ENCODE results near the gene FRMPD4.

The FRMPD4 gene

GRCh38 chrX:12304261-12304660 is 166.0 kb downstream of the FRMPD4 start:
- TF ChIP-seq GATA2 (IDR thresholded peaks at IDR 0.05; ENCODE audit: low read depth, low read length) = no peak
- TF ChIP-seq GATA3 (IDR thresholded peaks at IDR 0.05; ENCODE audit: low read depth, low read length) = no peak

- TF ChIP-seq GATA2 (IDR thresholded peaks at IDR 0.05; ENCODE audit: low read depth, low read length) (no peak), GATA3 (IDR thresholded peaks at IDR 0.05; ENCODE audit: low read depth, low read length) (no peak)
Observed at GRCh38 chrX:12307961-12308360, 169.7 kb downstream of the FRMPD4 start.

- no peak for TF ChIP-seq GATA3 (IDR thresholded peaks at IDR 0.05; ENCODE audit: low read depth, low read length)
- TF ChIP-seq GATA2 (IDR thresholded peaks at IDR 0.05; ENCODE audit: low read depth, low read length) = no peak
Observed at GRCh38 chrX:12308420-12308819, 170.1 kb downstream of the FRMPD4 start.

- TF ChIP-seq GATA2 (IDR thresholded peaks at IDR 0.05; ENCODE audit: low read depth, low read length) (no peak), GATA3 (IDR thresholded peaks at IDR 0.05; ENCODE audit: low read depth, low read length) (no peak)
Observed at GRCh38 chrX:12309040-12309743, 170.9 kb downstream of the FRMPD4 start.

GRCh38 chrX:12309744-12310076 is 171.4 kb downstream of the FRMPD4 start:
- TF ChIP-seq GATA2 (IDR thresholded peaks at IDR 0.05; ENCODE audit: low read depth, low read length) = no peak
- no peak for TF ChIP-seq GATA3 (IDR thresholded peaks at IDR 0.05; ENCODE audit: low read depth, low read length)

- TF ChIP-seq GATA2 (IDR thresholded peaks at IDR 0.05; ENCODE audit: low read depth, low read length) (no peak), GATA3 (IDR thresholded peaks at IDR 0.05; ENCODE audit: low read depth, low read length) (no peak)
Observed at GRCh38 chrX:12314651-12315050, 176.4 kb downstream of the FRMPD4 start.

GRCh38 chrX:12315526-12315925 is 177.3 kb downstream of the FRMPD4 start:
- TF ChIP-seq GATA2 (IDR thresholded peaks at IDR 0.05; ENCODE audit: low read depth, low read length) = no peak
- no peak for TF ChIP-seq GATA3 (IDR thresholded peaks at IDR 0.05; ENCODE audit: low read depth, low read length)

- TF ChIP-seq GATA2 (IDR thresholded peaks at IDR 0.05; ENCODE audit: low read depth, low read length) (no peak), GATA3 (IDR thresholded peaks at IDR 0.05; ENCODE audit: low read depth, low read length) (no peak)
Observed at GRCh38 chrX:12319003-12319519, 180.8 kb downstream of the FRMPD4 start.

GRCh38 chrX:12319992-12320391 is 181.7 kb downstream of the FRMPD4 start:
- TF ChIP-seq GATA3 (IDR thresholded peaks at IDR 0.05; ENCODE audit: low read depth, low read length) = no peak
- TF ChIP-seq GATA2 (IDR thresholded peaks at IDR 0.05; ENCODE audit: low read depth, low read length) = no peak

- TF ChIP-seq GATA3 (IDR thresholded peaks at IDR 0.05; ENCODE audit: low read depth, low read length) (no peak), GATA2 (IDR thresholded peaks at IDR 0.05; ENCODE audit: low read depth, low read length) (no peak)
Observed at GRCh38 chrX:12322031-12322430, 183.8 kb downstream of the FRMPD4 start.

- TF ChIP-seq GATA2 (IDR thresholded peaks at IDR 0.05; ENCODE audit: low read depth, low read length) = no peak
- no peak for TF ChIP-seq GATA3 (IDR thresholded peaks at IDR 0.05; ENCODE audit: low read depth, low read length)
Observed at GRCh38 chrX:12325171-12325570, 186.9 kb downstream of the FRMPD4 start.

GRCh38 chrX:12327836-12328235 is 189.6 kb downstream of the FRMPD4 start:
- no peak for TF ChIP-seq GATA2 (IDR thresholded peaks at IDR 0.05; ENCODE audit: low read depth, low read length)

GRCh38 chrX:12329476-12329875 is 191.2 kb downstream of the FRMPD4 start:
- TF ChIP-seq GATA2 (IDR thresholded peaks at IDR 0.05; ENCODE audit: low read depth, low read length) (no peak), GATA3 (IDR thresholded peaks at IDR 0.05; ENCODE audit: low read depth, low read length) (no peak)

GRCh38 chrX:12330841-12331240 is 192.6 kb downstream of the FRMPD4 start:
- no peak for TF ChIP-seq GATA3 (IDR thresholded peaks at IDR 0.05; ENCODE audit: low read depth, low read length)
- TF ChIP-seq GATA2 (IDR thresholded peaks at IDR 0.05; ENCODE audit: low read depth, low read length) = no peak

GRCh38 chrX:12332786-12333347 is 194.6 kb downstream of the FRMPD4 start:
- no peak for TF ChIP-seq GATA3 (IDR thresholded peaks at IDR 0.05; ENCODE audit: low read depth, low read length)
- no peak for TF ChIP-seq GATA2 (IDR thresholded peaks at IDR 0.05; ENCODE audit: low read depth, low read length)

Data from SH-SY5Y (cell line).